K562 (cell line): Measurements from ENCODE around the gene PLXNA2. TPM values are rescaled to one million over a fixed set of nuclear protein-coding genes. Genes with fewer than 3 reads are reported as not detected.

ENCODE experiments used
- ATAC-seq: fragments of 200-7000 bp; cut with Tn5 transposase; 3 replicates; pipeline ENCODE4 v1.9.1; 2020; ENCODE audit warnings: moderate library complexity
- BruUV-seq: library from RNA; stranded (reverse); fragments of 400-500 nt; replicated peaks from 2 replicates; lab custom pipeline; 2021; lab: Mats Ljungman, UMichigan
- CTCF ChIA-PET: fragments of 300-600 bp; formaldehyde crosslinking; extraction: SDS; loops from one replicate; lab custom pipeline; 2021; ENCODE audit warnings: low intra/inter-chr PET ratio; lab: Yijun Ruan, JAX
- POLR2A ChIA-PET: fragments of 300-600, 350-650 bp; sonication (Branson Sonifier 250); formaldehyde crosslinking; extraction: SDS; loops from one replicate; lab custom pipeline; 2021; ENCODE audit warnings: antibody characterized with exemption, inconsistent platforms; lab: Yijun Ruan, JAX
- DNase-seq, 4 experiments: peaks; one replicate each; pipeline versions ENCODE4 v3.0.0 to v3.0.0-alpha.2; 2011 to 2018; ENCODE audit warnings: low spot score in 3 of 4, mixed read lengths in 3 of 4; ENCODE audit errors: extremely low read depth in 1 of 4
- FAIRE-seq: peaks from 2 replicates; lab custom pipeline; 2011; peaks lifted over from hg19 to GRCh38; lab: Jason Lieb, UNC
- H2AFZ ChIP-seq: 2 replicates; pipeline ENCODE4 v1.6.0; 2011; ENCODE audit warnings: low read depth, low read length, control low read depth, inconsistent platforms
- H3K27ac ChIP-seq: fragments of 200-600 bp; 3 replicates; pipeline ENCODE4 v1.8.0; 2011; ENCODE audit warnings: low read depth, mild to moderate bottlenecking, control low read depth, inconsistent platforms, low read length, moderate library complexity, mixed read lengths; ENCODE audit errors: extremely low read depth
- H3K27me3 ChIP-seq, 2 experiments: fragments of 300-600 bp in 1 of 2; 2 replicates in 1 of 2; 3 replicates in 1 of 2; pipeline versions ENCODE4 v1.6.0 to v1.8.0; 2011; ENCODE audit warnings: inconsistent platforms in 2 of 2, low read length in 2 of 2, mild to moderate bottlenecking in 1 of 2, mixed read lengths in 1 of 2, moderate library complexity in 1 of 2; ENCODE audit not compliant: control insufficient read depth in 2 of 2, insufficient read depth in 2 of 2
- H3K36me3 ChIP-seq: fragments of 300-600 bp; 3 replicates; pipeline ENCODE4 v1.8.0; 2011; ENCODE audit warnings: mild to moderate bottlenecking, low read length, inconsistent platforms; ENCODE audit not compliant: control insufficient read depth, insufficient read depth
- H3K4me1 ChIP-seq, 2 experiments: fragments of 200-600 bp in 1 of 2; replicated peaks in 1 of 2; 2 replicates in 1 of 2; 3 replicates in 1 of 2; pipeline versions ENCODE4 v1.5.1 to v1.8.0; 2011; ENCODE audit warnings: inconsistent platforms in 2 of 2, low read length in 2 of 2, mild to moderate bottlenecking in 1 of 2, mixed read lengths in 1 of 2, moderate library complexity in 1 of 2; ENCODE audit not compliant: control insufficient read depth in 2 of 2, insufficient read depth in 2 of 2
- H3K4me2 ChIP-seq: 2 replicates; pipeline ENCODE4 v1.6.1; 2011; ENCODE audit warnings: low read length, control low read depth, inconsistent platforms, mixed read lengths; ENCODE audit not compliant: insufficient read depth
- H3K4me3 ChIP-seq: fragments of 200-600 bp; sonication (generic), shearing (Covaris generic); 2 replicates; pipeline ENCODE4 v1.5.1; 2016; ENCODE audit warnings: control low read depth, inconsistent platforms
- H3K79me2 ChIP-seq: fragments of 200-600 bp; 3 replicates; pipeline ENCODE4 v1.8.0; 2011; ENCODE audit warnings: low read length, inconsistent platforms; ENCODE audit not compliant: control insufficient read depth, insufficient read depth
- H3K9ac ChIP-seq, 2 experiments: 2 replicates each; pipeline versions ENCODE4 v1.6.0 to v1.6.1; 2011; ENCODE audit warnings: low read depth in 2 of 2, low read length in 2 of 2, control low read depth in 1 of 2, inconsistent platforms in 1 of 2, mild to moderate bottlenecking in 1 of 2, mixed read lengths in 1 of 2; ENCODE audit not compliant: insufficient read depth in 1 of 2
- H3K9me1 ChIP-seq: one replicate; pipeline ENCODE4 v1.6.0; 2011; ENCODE audit warnings: inconsistent platforms, mild to moderate bottlenecking, low read length, moderate library complexity; ENCODE audit not compliant: control insufficient read depth, insufficient read depth
- H3K9me3 ChIP-seq: replicated peaks from 2 replicates; pipeline ENCODE4 v1.5.1; 2011; ENCODE audit warnings: low read depth, low read length, inconsistent platforms; ENCODE audit not compliant: control insufficient read depth, insufficient read depth
- H4K20me1 ChIP-seq: replicated peaks from 2 replicates; pipeline ENCODE4 v1.6.1; 2011; ENCODE audit warnings: low read length, inconsistent platforms, mixed read lengths; ENCODE audit not compliant: control insufficient read depth, insufficient read depth
- CBFA2T3 ChIP-seq: fragments of 450-650 bp; IDR thresholded peaks from 2 replicates; pipeline ENCODE4 v1.6.1; 2017
- KDM4B ChIP-seq, 2 experiments: fragments of 450-650 bp in 1 of 2; sonication (generic) in 1 of 2; IDR thresholded peaks; 2 replicates each; pipeline ENCODE4 v1.6.1; 2016 to 2017; ENCODE audit warnings: borderline replicate concordance in 2 of 2, antibody characterized with exemption in 1 of 2, low read depth in 1 of 2, mild to moderate bottlenecking in 1 of 2
- KHSRP ChIP-seq: fragments of 450-650 bp; IDR thresholded peaks from 2 replicates; pipeline ENCODE4 v1.6.1; 2017
- KLF16 ChIP-seq: IDR thresholded peaks from 2 replicates; pipeline ENCODE4 v1.6.1; 2016; ENCODE audit warnings: antibody characterized with exemption
- MAFF ChIP-seq: IDR thresholded peaks from 2 replicates; pipeline ENCODE4 v1.6.1; 2012; ENCODE audit warnings: low read length, improper control_type of control experiment
- SNIP1 ChIP-seq: fragments of 450-650 bp; IDR thresholded peaks from 2 replicates; pipeline ENCODE4 v1.7.1; 2017; ENCODE audit warnings: low read depth, mild to moderate bottlenecking
- STAT5A ChIP-seq: IDR thresholded peaks from 2 replicates; pipeline ENCODE4 v1.6.1; 2012; ENCODE audit warnings: low read length, inconsistent platforms, borderline replicate concordance
- STAT5B ChIP-seq: fragments of 250-450 bp; sonication (Bioruptor Pico); IDR thresholded peaks from 2 replicates; pipeline ENCODE4 v1.8.0; 2021; ENCODE audit warnings: mild to moderate bottlenecking, inconsistent platforms
- TCF3 ChIP-seq: sonication (generic); formaldehyde crosslinking; IDR thresholded peaks from 2 replicates; pipeline ENCODE4 v1.4.0; 2020; ENCODE audit warnings: mild to moderate bottlenecking, missing genetic modification reagents
- ZEB2 ChIP-seq: fragments of 450-650 bp; IDR thresholded peaks from 2 replicates; pipeline ENCODE4 v1.6.1; 2016
- ZNF146 ChIP-seq: IDR thresholded peaks from one replicate; pipeline ENCODE4 v1.6.1; 2018; ENCODE audit warnings: missing compliant biosample characterization; ENCODE audit not compliant: unreplicated experiment
- ZNF436 ChIP-seq: fragments of 250-450, 450-650 bp; sonication (Bioruptor Pico); formaldehyde crosslinking; IDR thresholded peaks from 2 replicates; pipeline ENCODE4 v1.7.0; 2020; ENCODE audit warnings: mild to moderate bottlenecking
- WGBS: fragments of 100-300 bp; shearing (Covaris generic); methylation state at CpG from one replicate; pipeline ENCODE4 v1.1.6; 2016; ENCODE audit warnings: low coverage, mixed read lengths; ENCODE audit not compliant: insufficient coverage; ENCODE audit errors: missing lambda C conversion rate; 5-methylcytosine and 5-hydroxymethylcytosine counted together
- in situ Hi-C: fragments of 300-500 bp; cut with MboI; formaldehyde crosslinking; loops from 4 replicates; pipeline ENCODE4 v1.15.0; 2018; ENCODE audit warnings: inconsistent platforms, mixed read lengths
- intact Hi-C: fragments of 100-400 bp; cut with micrococcal nuclease; formaldehyde crosslinking; loops from 2 replicates; pipeline ENCODE4 v1.14.2; 2022
- polyA plus RNA-seq, 8 experiments: library from polyadenylated mRNA; depleted of rRNA in 4 of 8; stranded (reverse) in 5 of 8; unstranded in 3 of 8; fragments of >200 nt; fragmentation: Nextera tagmentation in 2 of 8; fragmentation: Illumina TruSeq in 1 of 8; extraction: Ambion mirVana in 2 of 8; extraction: Trizol in 1 of 8; gene quantifications; 2 replicates each; pipeline versions ENCODE4 v1.2.1 to v1.2.3, GENCODE V29; 2011 to 2014; ENCODE audit warnings: inconsistent platforms in 1 of 8, missing spikeins in 1 of 8
- total RNA-seq, 7 experiments: library from RNA; depleted of rRNA in 6 of 7; stranded (reverse); fragments of >200 nt in 6 of 7; fragmentation: Illumina TruSeq in 2 of 7; extraction: Trizol in 2 of 7; gene quantifications; 2 replicates each; pipeline versions ENCODE4 v1.2.1 to v1.2.3, GENCODE V29; 2011 to 2021; ENCODE audit warnings: low replicate concordance in 1 of 7
- TF ChIP-seq, protein P1 (sequence below), 2 experiments: fragments of 450-650 bp in 1 of 2; IDR thresholded peaks; 2 replicates each; pipeline ENCODE4 v1.6.1; 2011 to 2017; ENCODE audit warnings: low read depth in 2 of 2, antibody characterized with exemption in 1 of 2, borderline replicate concordance in 1 of 2, low read length in 1 of 2, mild to moderate bottlenecking in 1 of 2, mixed read lengths in 1 of 2; ENCODE audit not compliant: control insufficient read depth in 1 of 2

Gene PLXNA2
- total and polyA plus RNA-seq, 9 of the 15 experiments (the other 6 are each of a cell fraction or from before 2014, with no cell fraction given): 0.01 to 1.3 (median 0.32) TPM

DNA sequence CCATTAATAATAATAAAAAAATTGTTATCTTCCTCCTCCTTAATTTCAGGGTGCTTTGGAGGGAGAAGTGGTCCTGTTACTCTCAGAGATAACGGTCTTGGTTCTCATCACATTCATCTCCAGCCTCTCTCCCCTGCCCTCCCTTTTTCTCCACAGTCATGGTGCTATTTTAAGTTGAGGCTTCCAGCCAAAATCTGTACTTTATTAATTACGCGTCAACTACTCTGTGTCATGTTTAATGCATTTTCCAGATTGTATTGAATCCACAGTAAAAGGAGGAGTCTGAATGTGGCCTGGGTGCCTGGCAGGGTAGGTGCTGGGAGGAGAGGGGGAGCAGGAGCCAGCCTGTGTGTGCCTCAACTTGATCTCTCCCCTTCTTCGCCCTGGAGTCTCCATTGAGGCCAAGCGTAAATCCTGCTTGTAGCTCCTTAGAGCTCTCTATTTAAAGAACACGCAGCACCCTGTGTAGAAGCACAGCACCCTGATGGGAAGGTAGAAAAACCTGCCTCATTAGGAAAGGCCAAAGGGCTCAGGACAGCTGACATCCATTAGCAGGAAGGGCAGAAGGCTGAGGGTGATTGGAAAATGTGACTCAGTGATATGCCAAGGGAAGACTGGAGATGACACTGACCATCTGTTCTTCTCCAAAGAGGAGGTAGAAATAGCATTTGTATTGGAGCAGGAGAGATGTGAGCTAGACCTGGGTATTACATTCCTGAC lies 82.4 kb downstream of the PLXNA2 start (continued):
- TF ChIP-seq, protein P1, sequence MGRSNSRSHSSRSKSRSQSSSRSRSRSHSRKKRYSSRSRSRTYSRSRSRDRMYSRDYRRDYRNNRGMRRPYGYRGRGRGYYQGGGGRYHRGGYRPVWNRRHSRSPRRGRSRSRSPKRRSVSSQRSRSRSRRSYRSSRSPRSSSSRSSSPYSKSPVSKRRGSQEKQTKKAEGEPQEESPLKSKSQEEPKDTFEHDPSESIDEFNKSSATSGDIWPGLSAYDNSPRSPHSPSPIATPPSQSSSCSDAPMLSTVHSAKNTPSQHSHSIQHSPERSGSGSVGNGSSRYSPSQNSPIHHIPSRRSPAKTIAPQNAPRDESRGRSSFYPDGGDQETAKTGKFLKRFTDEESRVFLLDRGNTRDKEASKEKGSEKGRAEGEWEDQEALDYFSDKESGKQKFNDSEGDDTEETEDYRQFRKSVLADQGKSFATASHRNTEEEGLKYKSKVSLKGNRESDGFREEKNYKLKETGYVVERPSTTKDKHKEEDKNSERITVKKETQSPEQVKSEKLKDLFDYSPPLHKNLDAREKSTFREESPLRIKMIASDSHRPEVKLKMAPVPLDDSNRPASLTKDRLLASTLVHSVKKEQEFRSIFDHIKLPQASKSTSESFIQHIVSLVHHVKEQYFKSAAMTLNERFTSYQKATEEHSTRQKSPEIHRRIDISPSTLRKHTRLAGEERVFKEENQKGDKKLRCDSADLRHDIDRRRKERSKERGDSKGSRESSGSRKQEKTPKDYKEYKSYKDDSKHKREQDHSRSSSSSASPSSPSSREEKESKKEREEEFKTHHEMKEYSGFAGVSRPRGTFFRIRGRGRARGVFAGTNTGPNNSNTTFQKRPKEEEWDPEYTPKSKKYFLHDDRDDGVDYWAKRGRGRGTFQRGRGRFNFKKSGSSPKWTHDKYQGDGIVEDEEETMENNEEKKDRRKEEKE (IDR thresholded peaks at IDR 0.05; ENCODE audit: borderline replicate concordance in 1 of 2, control insufficient read depth in 1 of 2, low read depth in 2 of 2, low read length in 1 of 2): no peak
- TF ChIP-seq ZEB2: no peak
- TF ChIP-seq ZNF146 (CRISPR knock-in tag): no peak
- TF ChIP-seq ZNF436 (CRISPR knock-in tag): no peak
- peak; percentile 81 for TF ChIP-seq TCF3 (CRISPR knock-in tag)
- peak; percentile 54; the same call in 1 of the 2 replicates for TF ChIP-seq STAT5A

DNA sequence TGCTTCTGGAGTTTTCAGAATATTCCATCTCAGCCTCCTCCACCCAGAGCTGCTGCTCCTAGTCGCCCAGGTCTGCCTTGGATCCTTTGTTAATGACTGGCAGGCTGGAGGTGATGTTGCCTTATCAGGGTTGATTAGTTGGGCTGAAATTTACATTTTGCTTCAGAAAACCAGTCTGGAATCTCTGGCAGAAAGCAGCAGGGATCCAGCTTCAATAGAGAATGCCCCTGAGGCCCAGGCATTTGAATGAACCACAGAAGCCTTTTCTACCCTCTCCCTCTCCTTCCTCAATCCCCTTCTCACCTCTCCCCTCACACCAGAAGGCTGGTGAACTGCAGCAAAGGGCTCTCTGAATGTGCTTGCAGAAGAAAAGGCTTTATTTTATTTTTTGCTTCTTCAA lies 83.2 kb downstream of the PLXNA2 start:
- ATAC-seq (no peak), DNase-seq (no peak), FAIRE-seq (no peak)
- ChIA-PET CTCF (no interaction called here), POLR2A (interaction anchor here (0.7 to 1.5 kb wide), 2 partner anchors 12 to 44 kb away, joined by 3 to 4 read pairs; no protein-coding TSS in a partner anchor)
- Histone ChIP-seq H3K9ac (no peak overlapping the region), H3K4me2 (no peak overlapping the region), H2AFZ (no peak overlapping the region), H3K79me2 (no peaks in the 10 kb centered on the region), H3K4me3 (no peak overlapping the region), H3K27me3 (peaks cover 2 to 14% of the 10 kb centered on the region in 2 experiments; a peak in 4 of 5 replicates), H3K36me3 (no peaks in the 10 kb centered on the region), H3K9me1 (no peaks in the 10 kb centered on the region), H3K9me3 (no peaks in the 10 kb centered on the region), H4K20me1 (no peaks in the 10 kb centered on the region), H3K4me1 (peaks cover 29 to 34% of the 10 kb centered on the region in 2 experiments; a peak in 4 of 5 replicates), H3K27ac (no peak overlapping the region)
- in situ Hi-C loops: no loop called here
- no TSS peak for BruUV-seq
- intact Hi-C loops: no loop called here
- WGBS: 20% methylated on average over 1 of the region's 1 CpG
- TF ChIP-seq CBFA2T3 (no peak), KHSRP (no peak), KLF16 (no peak), SNIP1 (no peak), STAT5B (CRISPR knock-in tag) (no peak), KDM4B (IDR thresholded peaks at IDR 0.05; ENCODE audit: borderline replicate concordance in 2 of 2, low read depth in 1 of 2) (no peak), MAFF (no peak)
